Measurements from ENCODE around the gene INPP4B.

The INPP4B gene

DNA sequence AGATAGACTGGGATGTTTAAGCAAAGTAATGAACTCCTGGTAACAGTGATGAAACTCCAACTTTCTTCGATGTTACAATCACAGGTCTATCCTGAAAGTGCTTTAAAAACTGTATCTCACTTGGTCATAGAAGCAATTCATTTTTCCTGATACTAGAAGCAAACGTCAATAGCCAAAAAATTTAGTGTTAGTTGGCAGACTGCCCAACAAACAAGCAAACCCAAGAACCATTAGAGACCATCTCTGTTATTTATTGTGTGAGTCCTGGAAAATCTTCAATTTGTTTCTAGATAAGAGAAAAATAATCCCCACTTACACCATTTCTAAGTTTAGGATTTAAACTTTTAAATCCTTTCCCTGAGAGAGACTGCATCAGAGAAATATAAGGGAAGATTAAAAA lies 553.9 kb downstream of the INPP4B start:
- no peak overlapping the region for H3K4me3 ChIP-seq (ENCODE audit: low read length)
- H3K27me3 ChIP-seq (ENCODE audit: control insufficient read depth, insufficient read depth, low read length), result no peaks in the 10 kb centered on the region
- H3K4me1 ChIP-seq (ENCODE audit: control insufficient read depth, low read depth, low read length), result no peaks in the 10 kb centered on the region
- H3K27ac ChIP-seq (ENCODE audit: low read length), result no peak overlapping the region
- no peaks in the 10 kb centered on the region for H3K36me3 ChIP-seq (ENCODE audit: control insufficient read depth, low read depth, low read length)
- H3K9ac ChIP-seq (ENCODE audit: low read length), result no peak overlapping the region
- H3K9me3 ChIP-seq (ENCODE audit: control insufficient read depth, low read depth, low read length), result no peaks in the 10 kb centered on the region

DNA sequence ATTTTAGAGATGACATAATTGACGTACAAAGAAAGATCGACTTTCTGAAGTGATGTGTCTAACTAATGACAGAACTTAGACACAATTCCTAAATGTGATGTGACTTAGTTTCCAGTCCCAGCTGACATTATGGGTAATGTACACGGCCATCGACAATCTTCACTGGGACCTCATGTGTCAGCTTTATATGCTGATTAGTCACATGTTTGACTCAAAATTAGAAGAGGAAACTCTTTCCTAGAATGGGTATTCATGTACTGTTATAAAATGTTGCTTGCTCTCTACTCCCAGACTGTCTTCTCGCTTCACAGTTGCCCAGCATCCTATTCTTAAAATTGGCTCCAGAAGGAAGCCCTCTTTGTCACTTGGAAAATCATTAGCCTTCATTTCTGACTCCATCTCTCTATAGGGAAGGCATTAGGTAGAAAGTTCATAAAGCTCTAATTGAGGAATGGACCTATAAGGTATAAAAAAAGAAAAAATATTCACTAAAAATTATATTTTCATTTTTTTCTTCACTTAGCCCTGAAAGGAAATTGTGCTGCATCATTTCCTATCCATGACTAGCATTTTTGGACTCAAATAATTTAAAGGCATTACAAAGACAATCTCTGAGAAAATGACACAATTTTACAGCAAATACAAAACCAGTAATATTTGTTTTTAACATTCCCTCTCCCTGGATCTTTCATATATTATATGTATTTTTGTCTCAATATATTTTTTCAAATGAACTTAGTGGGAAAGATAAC lies 554.6 kb downstream of the INPP4B start:
- Histone ChIP-seq H3K27me3 (ENCODE audit: control insufficient read depth, insufficient read depth, low read length) (no peaks in the 10 kb centered on the region), H3K4me3 (ENCODE audit: low read length) (no peak overlapping the region), H3K4me1 (ENCODE audit: control insufficient read depth, low read depth, low read length) (no peaks in the 10 kb centered on the region), H3K9ac (ENCODE audit: low read length) (no peak overlapping the region), H3K36me3 (ENCODE audit: control insufficient read depth, low read depth, low read length) (no peaks in the 10 kb centered on the region), H3K9me3 (ENCODE audit: control insufficient read depth, low read depth, low read length) (no peaks in the 10 kb centered on the region), H3K27ac (ENCODE audit: low read length) (no peak overlapping the region)

DNA sequence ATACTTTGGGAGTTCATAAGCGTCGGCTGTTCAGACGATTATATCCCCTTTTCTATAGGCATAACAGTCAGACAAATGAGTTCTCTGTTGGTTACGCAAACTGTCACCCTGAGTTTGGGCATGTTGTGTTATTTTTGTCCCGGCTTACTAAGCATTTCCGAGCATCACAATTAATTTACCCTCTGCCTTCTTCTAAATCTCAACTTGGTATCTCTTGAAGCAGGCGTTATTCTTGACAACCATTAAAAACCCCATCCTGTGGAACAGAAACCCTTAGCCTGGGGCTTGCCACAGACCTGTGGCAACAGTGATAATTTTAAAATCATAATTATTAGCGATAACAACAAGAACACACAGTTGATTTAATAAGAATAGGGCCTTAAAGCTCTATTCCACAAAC lies 558.7 kb downstream of the INPP4B start:
- no peaks in the 10 kb centered on the region for H3K4me1 ChIP-seq (ENCODE audit: control insufficient read depth, low read depth, low read length)
- H3K4me3 ChIP-seq (ENCODE audit: low read length), result no peak overlapping the region
- H3K9ac ChIP-seq (ENCODE audit: low read length), result no peak overlapping the region
- H3K27me3 ChIP-seq (ENCODE audit: control insufficient read depth, insufficient read depth, low read length), result no peaks in the 10 kb centered on the region
- no peak overlapping the region for H3K27ac ChIP-seq (ENCODE audit: low read length)
- no peaks in the 10 kb centered on the region for H3K36me3 ChIP-seq (ENCODE audit: control insufficient read depth, low read depth, low read length)
- H3K9me3 ChIP-seq (ENCODE audit: control insufficient read depth, low read depth, low read length), result no peaks in the 10 kb centered on the region

DNA sequence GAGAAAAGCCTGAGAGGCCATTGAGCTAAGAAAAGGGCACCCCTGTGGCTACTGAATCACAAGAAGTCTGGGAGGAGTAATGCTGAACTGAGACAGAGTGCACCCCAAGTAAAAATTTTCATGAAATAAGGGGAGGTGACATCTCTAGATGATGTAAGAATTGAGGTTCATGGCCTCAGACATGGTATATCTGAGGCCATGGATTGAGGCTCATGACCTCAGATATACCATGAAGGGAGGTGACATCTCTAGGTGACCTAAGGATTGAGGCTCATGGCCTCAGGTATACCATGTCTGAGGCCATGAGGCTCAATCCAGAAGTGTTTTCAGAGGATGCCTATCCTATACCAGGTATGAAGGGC lies 560.9 kb downstream of the INPP4B start:
- no peaks in the 10 kb centered on the region for H3K27me3 ChIP-seq (ENCODE audit: control insufficient read depth, insufficient read depth, low read length)
- H3K4me1 ChIP-seq (ENCODE audit: control insufficient read depth, low read depth, low read length), result no peaks in the 10 kb centered on the region
- H3K9me3 ChIP-seq (ENCODE audit: control insufficient read depth, low read depth, low read length), result no peaks in the 10 kb centered on the region
- no peak overlapping the region for H3K9ac ChIP-seq (ENCODE audit: low read length)
- H3K4me3 ChIP-seq (ENCODE audit: low read length), result no peak overlapping the region
- no peak overlapping the region for H3K27ac ChIP-seq (ENCODE audit: low read length)
- H3K36me3 ChIP-seq (ENCODE audit: control insufficient read depth, low read depth, low read length), result no peaks in the 10 kb centered on the region

DNA sequence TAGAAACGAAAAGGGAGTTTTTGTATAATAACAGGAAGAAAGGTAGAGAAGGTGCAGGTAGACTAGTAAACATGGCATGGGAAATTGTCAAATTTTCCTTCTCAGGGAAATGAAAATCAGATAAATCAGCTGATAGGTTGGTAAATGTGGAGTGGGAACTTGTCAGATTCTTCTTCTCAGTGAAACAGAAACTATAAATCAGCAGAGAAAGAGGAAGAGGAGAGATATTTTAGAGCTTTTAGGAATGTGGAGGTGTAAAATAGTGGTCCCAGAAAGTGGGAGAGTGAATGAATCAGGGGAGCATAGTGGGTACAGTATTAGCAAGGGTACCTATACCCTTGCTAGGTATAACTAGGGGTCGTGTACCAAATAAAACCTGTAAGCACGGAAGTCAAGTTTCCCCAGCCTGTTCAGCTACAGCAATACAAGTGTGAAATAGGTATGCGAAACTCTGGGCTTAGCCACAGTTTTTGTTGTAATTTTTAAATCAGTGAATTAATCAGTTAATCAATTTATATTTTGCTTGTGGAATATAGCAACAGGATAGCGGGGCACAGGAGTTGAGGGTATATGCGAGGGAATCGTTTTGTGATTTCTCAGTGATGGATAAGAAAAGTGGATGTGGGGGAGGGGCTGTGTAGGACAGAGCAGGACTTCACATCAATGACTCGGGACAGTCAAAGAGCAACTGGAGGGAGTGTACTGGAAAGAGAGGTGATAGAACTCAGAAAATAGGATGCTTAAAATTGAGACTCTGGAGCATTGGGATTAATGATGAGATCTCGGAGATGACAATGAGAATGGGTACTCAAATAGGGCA lies 561.5 kb downstream of the INPP4B start:
- H3K27me3 ChIP-seq (ENCODE audit: control insufficient read depth, insufficient read depth, low read length), result no peaks in the 10 kb centered on the region
- no peak overlapping the region for H3K9ac ChIP-seq (ENCODE audit: low read length)
- H3K36me3 ChIP-seq (ENCODE audit: control insufficient read depth, low read depth, low read length), result no peaks in the 10 kb centered on the region
- no peaks in the 10 kb centered on the region for H3K4me1 ChIP-seq (ENCODE audit: control insufficient read depth, low read depth, low read length)
- H3K27ac ChIP-seq (ENCODE audit: low read length), result no peak overlapping the region
- H3K4me3 ChIP-seq (ENCODE audit: low read length), result no peak overlapping the region
- H3K9me3 ChIP-seq (ENCODE audit: control insufficient read depth, low read depth, low read length), result no peaks in the 10 kb centered on the region

DNA sequence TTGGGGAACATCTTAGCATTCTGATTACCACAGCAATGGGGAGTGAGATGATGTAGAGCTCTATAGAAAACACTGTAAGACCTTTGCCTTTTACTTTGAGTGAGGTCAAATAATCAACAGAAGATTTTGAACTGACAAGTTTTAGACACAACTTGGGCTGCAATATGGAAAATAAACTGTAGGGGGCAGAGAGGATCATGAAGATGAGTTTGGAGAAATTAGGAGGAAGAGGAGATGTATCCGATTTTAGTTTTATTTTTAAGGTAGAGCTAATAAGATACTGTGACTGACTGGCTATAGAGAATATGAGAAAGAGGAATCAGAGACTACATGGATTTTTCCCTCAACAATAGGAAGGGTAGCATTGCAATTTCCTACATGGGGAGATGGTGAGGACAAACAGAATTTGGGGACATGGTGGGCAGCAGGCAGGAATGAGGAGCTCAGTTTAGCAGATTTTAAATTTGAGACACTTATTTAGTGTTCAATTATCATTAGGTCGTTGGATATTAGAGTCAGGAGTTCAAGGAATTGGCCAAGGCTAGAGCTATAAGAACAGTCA lies 563.1 kb downstream of the INPP4B start:
- no peaks in the 10 kb centered on the region for H3K27me3 ChIP-seq (ENCODE audit: control insufficient read depth, insufficient read depth, low read length)
- no peak overlapping the region for H3K4me3 ChIP-seq (ENCODE audit: low read length)
- H3K36me3 ChIP-seq (ENCODE audit: control insufficient read depth, low read depth, low read length), result no peaks in the 10 kb centered on the region
- no peak overlapping the region for H3K9ac ChIP-seq (ENCODE audit: low read length)
- H3K4me1 ChIP-seq (ENCODE audit: control insufficient read depth, low read depth, low read length), result no peaks in the 10 kb centered on the region
- H3K27ac ChIP-seq (ENCODE audit: low read length), result no peak overlapping the region
- no peaks in the 10 kb centered on the region for H3K9me3 ChIP-seq (ENCODE audit: control insufficient read depth, low read depth, low read length)

DNA sequence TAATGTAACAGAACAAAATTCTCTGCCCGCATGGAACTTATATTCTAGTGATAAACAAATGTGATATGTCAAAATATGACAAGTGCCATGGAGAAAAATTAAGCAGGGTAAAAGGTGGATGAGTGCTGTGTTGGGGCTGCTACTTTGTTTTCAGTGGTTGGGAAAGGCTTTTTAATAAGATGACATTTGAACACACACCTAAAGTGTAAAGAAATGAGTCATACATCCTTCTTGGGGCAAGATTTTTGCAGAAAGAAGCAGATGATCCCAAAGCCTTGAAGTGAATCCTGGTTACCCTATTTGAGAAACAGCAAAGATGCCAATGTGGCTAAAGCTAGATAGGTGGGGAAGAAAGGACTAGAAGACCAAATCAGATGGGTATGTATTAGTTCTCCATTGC lies 564.1 kb downstream of the INPP4B start:
- H3K4me1 ChIP-seq (ENCODE audit: control insufficient read depth, low read depth, low read length), result no peaks in the 10 kb centered on the region

DNA sequence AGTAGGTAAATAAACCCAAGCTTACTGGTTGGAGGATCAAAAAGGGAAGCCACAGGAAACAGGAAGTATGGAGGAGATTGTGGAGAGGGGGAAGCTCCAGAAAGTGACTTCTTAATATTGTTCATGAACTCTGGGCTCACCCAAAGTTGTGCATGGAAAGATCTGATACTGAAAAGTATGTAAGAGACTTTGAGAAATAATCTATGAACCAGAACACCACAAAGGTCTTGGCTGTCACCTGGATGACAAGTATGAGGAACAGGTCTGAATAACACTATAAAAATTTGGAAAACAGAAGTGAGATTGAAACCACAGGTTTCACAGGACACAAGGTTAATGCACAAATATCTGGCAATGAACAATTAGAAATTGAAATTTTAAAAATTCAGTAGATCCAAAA lies 567.4 kb downstream of the INPP4B start:
- Histone ChIP-seq H3K9ac (ENCODE audit: low read length) (no peak overlapping the region), H3K4me1 (ENCODE audit: control insufficient read depth, low read depth, low read length) (no peaks in the 10 kb centered on the region), H3K36me3 (ENCODE audit: control insufficient read depth, low read depth, low read length) (no peaks in the 10 kb centered on the region), H3K4me3 (ENCODE audit: low read length) (no peak overlapping the region), H3K27me3 (ENCODE audit: control insufficient read depth, insufficient read depth, low read length) (no peaks in the 10 kb centered on the region), H3K9me3 (ENCODE audit: control insufficient read depth, low read depth, low read length) (no peaks in the 10 kb centered on the region), H3K27ac (ENCODE audit: low read length) (no peak overlapping the region)

More for the DNA sequence above, 564.1 kb downstream of the INPP4B start:
- no peak overlapping the region for H3K9ac ChIP-seq (ENCODE audit: low read length)
- H3K9me3 ChIP-seq (ENCODE audit: control insufficient read depth, low read depth, low read length), result no peaks in the 10 kb centered on the region
- no peaks in the 10 kb centered on the region for H3K27me3 ChIP-seq (ENCODE audit: control insufficient read depth, insufficient read depth, low read length)
- H3K27ac ChIP-seq (ENCODE audit: low read length), result no peak overlapping the region
- H3K4me3 ChIP-seq (ENCODE audit: low read length), result no peak overlapping the region
- no peaks in the 10 kb centered on the region for H3K36me3 ChIP-seq (ENCODE audit: control insufficient read depth, low read depth, low read length)

DNA sequence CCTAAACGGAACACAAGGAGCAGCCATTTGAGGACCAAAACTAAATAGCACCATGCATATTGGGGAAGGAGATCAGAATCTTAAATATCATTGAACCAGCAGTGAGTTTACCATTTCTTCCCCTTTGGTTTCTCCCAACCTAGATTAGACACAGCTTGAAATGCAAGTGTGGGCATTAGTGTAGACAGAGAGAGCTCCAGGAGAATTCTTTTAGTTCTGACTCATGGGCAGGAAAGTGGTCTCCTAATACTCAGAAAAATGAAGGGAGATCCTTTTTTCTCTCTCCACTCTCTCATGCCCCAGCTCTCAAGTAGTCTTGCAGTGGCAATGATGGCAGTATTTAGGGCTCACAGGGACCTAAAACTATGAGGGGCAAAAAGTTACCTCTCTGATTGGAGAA lies 567.9 kb downstream of the INPP4B start:
- Histone ChIP-seq H3K4me3 (ENCODE audit: low read length) (no peak overlapping the region), H3K9me3 (ENCODE audit: control insufficient read depth, low read depth, low read length) (no peaks in the 10 kb centered on the region), H3K4me1 (ENCODE audit: control insufficient read depth, low read depth, low read length) (no peaks in the 10 kb centered on the region), H3K27me3 (ENCODE audit: control insufficient read depth, insufficient read depth, low read length) (no peaks in the 10 kb centered on the region), H3K36me3 (ENCODE audit: control insufficient read depth, low read depth, low read length) (no peaks in the 10 kb centered on the region), H3K27ac (ENCODE audit: low read length) (no peak overlapping the region), H3K9ac (ENCODE audit: low read length) (no peak overlapping the region)

DNA sequence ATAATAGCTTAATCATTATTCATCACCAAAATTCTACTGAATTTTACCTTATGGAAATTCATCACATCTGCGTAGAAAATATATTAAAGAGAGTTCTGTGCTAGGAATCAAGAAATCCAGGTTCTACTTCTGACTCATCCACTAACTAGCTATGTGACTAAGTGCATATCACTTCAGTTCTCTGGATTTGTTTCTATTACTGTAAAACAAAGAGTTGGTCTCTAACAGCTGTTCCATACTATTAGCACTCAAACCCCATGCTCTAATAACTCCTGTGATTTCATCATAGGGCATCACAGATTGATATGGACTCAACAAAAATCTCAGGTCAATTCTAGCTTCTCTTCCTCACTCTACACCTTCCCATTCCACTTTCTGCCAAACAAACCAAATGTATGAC lies 572.0 kb downstream of the INPP4B start:
- H3K4me1 ChIP-seq (ENCODE audit: control insufficient read depth, low read depth, low read length), result peaks cover 4% of the 10 kb centered on the region
- H3K36me3 ChIP-seq (ENCODE audit: control insufficient read depth, low read depth, low read length), result no peaks in the 10 kb centered on the region
- no peak overlapping the region for H3K4me3 ChIP-seq (ENCODE audit: low read length)
- no peaks in the 10 kb centered on the region for H3K27me3 ChIP-seq (ENCODE audit: control insufficient read depth, insufficient read depth, low read length)
- no peak overlapping the region for H3K27ac ChIP-seq (ENCODE audit: low read length)
- H3K9ac ChIP-seq (ENCODE audit: low read length), result no peak overlapping the region
- H3K9me3 ChIP-seq (ENCODE audit: control insufficient read depth, low read depth, low read length), result no peaks in the 10 kb centered on the region

DNA sequence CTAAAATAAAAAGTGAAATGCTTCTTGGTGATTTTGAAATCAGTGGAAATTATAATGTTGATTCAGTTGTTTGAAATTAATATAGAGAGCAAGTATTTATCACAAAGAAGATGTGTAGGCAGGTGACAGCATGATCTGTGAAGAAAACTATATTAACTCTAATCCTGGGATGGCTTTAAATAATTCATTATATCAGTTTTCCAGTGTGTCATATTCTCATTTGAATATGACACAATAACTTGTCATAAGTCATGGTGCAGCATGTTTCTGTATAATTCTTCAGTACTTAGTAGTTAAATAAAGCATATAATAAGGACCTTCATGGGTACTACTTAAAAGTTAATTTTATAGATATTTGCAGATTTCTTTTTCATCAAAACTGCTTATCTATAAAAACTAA lies 573.6 kb downstream of the INPP4B start:
- H3K36me3 ChIP-seq (ENCODE audit: control insufficient read depth, low read depth, low read length), result no peaks in the 10 kb centered on the region
- H3K9ac ChIP-seq (ENCODE audit: low read length), result no peak overlapping the region
- no peak overlapping the region for H3K27ac ChIP-seq (ENCODE audit: low read length)
- peaks cover 11% of the 10 kb centered on the region for H3K4me1 ChIP-seq (ENCODE audit: control insufficient read depth, low read depth, low read length)
- H3K9me3 ChIP-seq (ENCODE audit: control insufficient read depth, low read depth, low read length), result no peaks in the 10 kb centered on the region
- no peaks in the 10 kb centered on the region for H3K27me3 ChIP-seq (ENCODE audit: control insufficient read depth, insufficient read depth, low read length)
- H3K4me3 ChIP-seq (ENCODE audit: low read length), result no peak overlapping the region

All from iPS-18a (cell line).